ENCODE data around the gene SHLD2. TPM values are rescaled to one million over a fixed set of nuclear protein-coding genes. Genes with fewer than 3 reads are reported as not detected.

The SHLD2 gene
- total and polyA plus RNA-seq, 10 of the 15 experiments (the other 5 are each of a cell fraction or from before 2014, with no cell fraction given) = 24.5 to 45.3 (median 30.1) TPM

DNA sequence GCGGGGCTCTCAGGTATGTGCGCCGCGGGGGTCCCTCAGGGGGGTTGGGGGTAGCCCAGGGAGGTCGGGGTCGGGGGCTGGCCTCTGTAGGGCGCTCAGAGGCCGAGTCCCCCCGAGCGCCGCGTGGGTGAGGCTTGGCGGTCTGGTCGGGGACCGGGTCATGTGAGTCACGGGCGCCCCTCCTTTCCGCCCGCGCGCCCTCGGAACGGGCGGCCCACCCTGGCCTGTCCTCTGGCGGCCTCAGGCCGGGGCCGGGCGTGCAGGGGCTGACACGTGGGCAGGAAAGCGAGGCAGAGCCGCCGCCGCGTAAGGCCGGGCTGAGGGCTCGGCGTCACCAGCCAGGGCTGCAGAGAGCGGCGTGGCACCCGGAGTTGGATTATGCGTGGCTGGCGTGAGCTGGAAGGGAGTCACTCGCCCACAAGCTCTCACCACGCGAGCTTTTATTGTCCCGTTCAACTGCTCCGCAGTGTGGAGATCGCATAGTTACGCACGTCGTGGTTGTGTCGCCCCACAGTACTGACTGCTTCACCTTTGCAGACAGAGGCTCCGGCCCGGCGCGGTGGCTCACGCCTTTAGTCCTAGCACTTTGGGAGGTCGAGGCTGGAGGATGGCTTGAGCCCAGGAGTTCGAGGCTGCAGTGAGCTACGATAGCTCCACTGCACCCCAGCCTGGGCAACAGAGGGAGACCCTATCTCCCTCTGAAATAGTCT is 385 bp downstream of the SHLD2 start (continued):
- TF ChIP-seq MYC (IDR thresholded peaks at IDR 0.05; ENCODE audit: insufficient read depth, insufficient read length, insufficient replicate concordance, low read length, severe bottlenecking) (peak; percentile 96), SMARCA5 (IDR thresholded peaks at IDR 0.05) (peak; percentile 72), SREBF2 (IDR thresholded peaks at IDR 0.05; ENCODE audit: low read length) (no peak), RELA (IDR thresholded peaks at IDR 0.05; ENCODE audit: borderline replicate concordance, partially characterized antibody) (no peak), SP1 (IDR thresholded peaks at IDR 0.05; ENCODE audit: low read depth, low read length) (peak; percentile 77), TARDBP (IDR thresholded peaks at IDR 0.05; ENCODE audit: borderline replicate concordance) (no peak), ZNF207 (IDR thresholded peaks at IDR 0.05; ENCODE audit: borderline replicate concordance) (peak; percentile 85; the same call in 1 of the 2 replicates), BACH1 (IDR thresholded peaks at IDR 0.05; ENCODE audit: borderline replicate concordance) (peak; percentile 94), NFYB (IDR thresholded peaks at IDR 0.05; ENCODE audit: insufficient read depth, low read depth, low read length) (no peak), SIN3A (IDR thresholded peaks at IDR 0.05; ENCODE audit: low read depth, low read length) (peak; percentile 87), STAT1 (conservative IDR thresholded peaks at IDR 0.05) (0 out of 2 replicates have a peak, but pooled peaks have one; percentile 34), EP300 (IDR thresholded peaks at IDR 0.05; ENCODE audit: borderline replicate concordance in 1 of 2, control insufficient read depth in 1 of 2, low read depth in 2 of 2, low read length in 2 of 2) (no peak), FOS (IDR thresholded peaks at IDR 0.05; ENCODE audit: borderline replicate concordance, extremely low read depth, insufficient read length) (no peak), SMAD5 (IDR thresholded peaks at IDR 0.05; ENCODE audit: low read depth) (0 out of 2 replicates have a peak, but pooled peaks have one; percentile 39), IRF4 (IDR thresholded peaks at IDR 0.05; ENCODE audit: low read depth, low read length) (0 out of 2 replicates have a peak, but pooled peaks have one; percentile 33), CBX3 (IDR thresholded peaks at IDR 0.05; ENCODE audit: borderline replicate concordance, low read depth) (no peak), KDM1A (IDR thresholded peaks at IDR 0.05; ENCODE audit: borderline replicate concordance) (no peak), NFIC (IDR thresholded peaks at IDR 0.05; ENCODE audit: low read depth, low read length) (no peak), TAF1 (IDR thresholded peaks at IDR 0.05; ENCODE audit: borderline replicate concordance, low read depth, low read length) (peak; percentile 43; the same call in 1 of the 2 replicates), KAT2A (conservative IDR thresholded peaks at IDR 0.05; ENCODE audit: control insufficient read depth, low read depth, low read length) (no peak), MXI1 (IDR thresholded peaks at IDR 0.05; ENCODE audit: low read depth, low read length) (peak; percentile 97), RUNX3 (IDR thresholded peaks at IDR 0.05; ENCODE audit: low read length) (peak; percentile 53)
- TF ChIP-seq, protein P1, sequence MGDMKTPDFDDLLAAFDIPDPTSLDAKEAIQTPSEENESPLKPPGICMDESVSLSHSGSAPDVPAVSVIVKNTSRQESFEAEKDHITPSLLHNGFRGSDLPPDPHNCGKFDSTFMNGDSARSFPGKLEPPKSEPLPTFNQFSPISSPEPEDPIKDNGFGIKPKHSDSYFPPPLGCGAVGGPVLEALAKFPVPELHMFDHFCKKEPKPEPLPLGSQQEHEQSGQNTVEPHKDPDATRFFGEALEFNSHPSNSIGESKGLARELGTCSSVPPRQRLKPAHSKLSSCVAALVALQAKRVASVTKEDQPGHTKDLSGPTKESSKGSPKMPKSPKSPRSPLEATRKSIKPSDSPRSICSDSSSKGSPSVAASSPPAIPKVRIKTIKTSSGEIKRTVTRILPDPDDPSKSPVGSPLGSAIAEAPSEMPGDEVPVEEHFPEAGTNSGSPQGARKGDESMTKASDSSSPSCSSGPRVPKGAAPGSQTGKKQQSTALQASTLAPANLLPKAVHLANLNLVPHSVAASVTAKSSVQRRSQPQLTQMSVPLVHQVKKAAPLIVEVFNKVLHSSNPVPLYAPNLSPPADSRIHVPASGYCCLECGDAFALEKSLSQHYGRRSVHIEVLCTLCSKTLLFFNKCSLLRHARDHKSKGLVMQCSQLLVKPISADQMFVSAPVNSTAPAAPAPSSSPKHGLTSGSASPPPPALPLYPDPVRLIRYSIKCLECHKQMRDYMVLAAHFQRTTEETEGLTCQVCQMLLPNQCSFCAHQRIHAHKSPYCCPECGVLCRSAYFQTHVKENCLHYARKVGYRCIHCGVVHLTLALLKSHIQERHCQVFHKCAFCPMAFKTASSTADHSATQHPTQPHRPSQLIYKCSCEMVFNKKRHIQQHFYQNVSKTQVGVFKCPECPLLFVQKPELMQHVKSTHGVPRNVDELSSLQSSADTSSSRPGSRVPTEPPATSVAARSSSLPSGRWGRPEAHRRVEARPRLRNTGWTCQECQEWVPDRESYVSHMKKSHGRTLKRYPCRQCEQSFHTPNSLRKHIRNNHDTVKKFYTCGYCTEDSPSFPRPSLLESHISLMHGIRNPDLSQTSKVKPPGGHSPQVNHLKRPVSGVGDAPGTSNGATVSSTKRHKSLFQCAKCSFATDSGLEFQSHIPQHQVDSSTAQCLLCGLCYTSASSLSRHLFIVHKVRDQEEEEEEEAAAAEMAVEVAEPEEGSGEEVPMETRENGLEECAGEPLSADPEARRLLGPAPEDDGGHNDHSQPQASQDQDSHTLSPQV (IDR thresholded peaks at IDR 0.05) = no peak
- TF ChIP-seq, protein P2, sequence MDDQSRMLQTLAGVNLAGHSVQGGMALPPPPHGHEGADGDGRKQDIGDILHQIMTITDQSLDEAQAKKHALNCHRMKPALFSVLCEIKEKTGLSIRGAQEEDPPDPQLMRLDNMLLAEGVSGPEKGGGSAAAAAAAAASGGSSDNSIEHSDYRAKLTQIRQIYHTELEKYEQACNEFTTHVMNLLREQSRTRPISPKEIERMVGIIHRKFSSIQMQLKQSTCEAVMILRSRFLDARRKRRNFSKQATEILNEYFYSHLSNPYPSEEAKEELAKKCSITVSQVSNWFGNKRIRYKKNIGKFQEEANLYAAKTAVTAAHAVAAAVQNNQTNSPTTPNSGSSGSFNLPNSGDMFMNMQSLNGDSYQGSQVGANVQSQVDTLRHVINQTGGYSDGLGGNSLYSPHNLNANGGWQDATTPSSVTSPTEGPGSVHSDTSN (IDR thresholded peaks at IDR 0.05; ENCODE audit: insufficient replicate concordance, low read depth, low read length) = no peak
- TF ChIP-seq, protein P3, sequence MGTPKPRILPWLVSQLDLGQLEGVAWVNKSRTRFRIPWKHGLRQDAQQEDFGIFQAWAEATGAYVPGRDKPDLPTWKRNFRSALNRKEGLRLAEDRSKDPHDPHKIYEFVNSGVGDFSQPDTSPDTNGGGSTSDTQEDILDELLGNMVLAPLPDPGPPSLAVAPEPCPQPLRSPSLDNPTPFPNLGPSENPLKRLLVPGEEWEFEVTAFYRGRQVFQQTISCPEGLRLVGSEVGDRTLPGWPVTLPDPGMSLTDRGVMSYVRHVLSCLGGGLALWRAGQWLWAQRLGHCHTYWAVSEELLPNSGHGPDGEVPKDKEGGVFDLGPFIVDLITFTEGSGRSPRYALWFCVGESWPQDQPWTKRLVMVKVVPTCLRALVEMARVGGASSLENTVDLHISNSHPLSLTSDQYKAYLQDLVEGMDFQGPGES (IDR thresholded peaks at IDR 0.05) = no peak

All from GM12878 (cell line).